Anterior cingulate cortex (tissue), 58 donors: ENCODE data around the gene TADA3.

ENCODE experiments used
- DNase-seq, 58 donors: peaks; one replicate each; lab custom pipeline; 2025; lab: John Stamatoyannopoulos, UW

TADA3 gene

GRCh38 chr3:9810433-9810770 is 18.1 kb upstream of the TADA3 start:
- DNase-seq, result peak in 2 of 58 donors; percentile 41 to 49

GRCh38 chr3:9809615-9810432 is 17.6 kb upstream of the TADA3 start, which contains the start of gene TTLL3:
TSS of gene TTLL3 (plus strand) at chr3:9810262. CDS start at chr3:9810662, 400 bp downstream.
- peak in 54 of 58 donors; percentile 18 to 74 (median 53) for DNase-seq

- no peak for DNase-seq
Observed at GRCh38 chr3:9809239-9809614, 17.0 kb upstream of the TADA3 start.

- no peak for DNase-seq
Observed at GRCh38 chr3:9808345-9809037, 16.2 kb upstream of the TADA3 start.

GRCh38 chr3:9807981-9808344 is 15.7 kb upstream of the TADA3 start:
- no peak for DNase-seq

GRCh38 chr3:9806688-9807589 is 14.7 kb upstream of the TADA3 start:
- no peak for DNase-seq

GRCh38 chr3:9806137-9806536 is 13.9 kb upstream of the TADA3 start:
- no peak for DNase-seq

GRCh38 chr3:9804996-9805395 is 12.7 kb upstream of the TADA3 start:
- no peak for DNase-seq

GRCh38 chr3:9803494-9803893 is 11.2 kb upstream of the TADA3 start:
- peak in 25 of 58 donors; percentile 9 to 77 (median 43) for DNase-seq

- no peak for DNase-seq
Observed at GRCh38 chr3:9800529-9800928, 8.3 kb upstream of the TADA3 start.

GRCh38 chr3:9797196-9797945 is 5.1 kb upstream of the TADA3 start:
- DNase-seq, result no peak

- no peak for DNase-seq
Observed at GRCh38 chr3:9795207-9795606, 2.9 kb upstream of the TADA3 start.

GRCh38 chr3:9794400-9794799 is 2.1 kb upstream of the TADA3 start:
- no peak for DNase-seq

- peak in 1 of 58 donors; percentile 14 for DNase-seq
Observed at GRCh38 chr3:9793161-9793781, 998 bp upstream of the TADA3 start.

GRCh38 chr3:9791790-9792404 is 376 bp downstream of the TADA3 start:
- DNase-seq, result no peak

- no peak for DNase-seq
Observed at GRCh38 chr3:9791127-9791526, 1.1 kb downstream of the TADA3 start.

- DNase-seq, result no peak
Observed at GRCh38 chr3:9787714-9788113, 4.6 kb downstream of the TADA3 start.

GRCh38 chr3:9786825-9787669 is 5.2 kb downstream of the TADA3 start:
- no peak for DNase-seq
